GM21423 (cell line): ENCODE data around the gene TAPT1.

Experiments
- ATAC-seq: cut with Tn5 transposase; IDR thresholded peaks from one replicate; pipeline ENCODE4 v1.9.1; 2021; ENCODE audit warnings: mild to moderate bottlenecking, moderate library complexity; ENCODE audit not compliant: unreplicated experiment

The TAPT1 gene

GRCh38 chr4:16140231-16140878 lies 85.9 kb downstream of the TAPT1 start:
- no peak for ATAC-seq

GRCh38 chr4:16139066-16139945 lies 87.0 kb downstream of the TAPT1 start:
- no peak for ATAC-seq

- no peak for ATAC-seq
These were observed 89.4 kb downstream of the TAPT1 start for GRCh38 chr4:16136827-16137226.

GRCh38 chr4:16136311-16136710 lies 90.0 kb downstream of the TAPT1 start:
- ATAC-seq, result no peak

- no peak for ATAC-seq
These were observed 92.9 kb downstream of the TAPT1 start for GRCh38 chr4:16133406-16133805.

- ATAC-seq, result no peak
These were observed 95.0 kb downstream of the TAPT1 start for GRCh38 chr4:16131293-16131692.

- ATAC-seq, result no peak
These were observed 96.9 kb downstream of the TAPT1 start for GRCh38 chr4:16129336-16129735.

GRCh38 chr4:16126714-16127113 lies 99.6 kb downstream of the TAPT1 start:
- no peak for ATAC-seq

GRCh38 chr4:16125571-16126445 lies 100.5 kb downstream of the TAPT1 start:
- no peak for ATAC-seq

GRCh38 chr4:16124232-16124631 lies 102.0 kb downstream of the TAPT1 start:
- no peak for ATAC-seq

- ATAC-seq, result no peak
These were observed 102.8 kb downstream of the TAPT1 start for GRCh38 chr4:16123356-16124084.

GRCh38 chr4:16122784-16123183 lies 103.5 kb downstream of the TAPT1 start:
- no peak for ATAC-seq

GRCh38 chr4:16122308-16122711 lies 104.0 kb downstream of the TAPT1 start:
- ATAC-seq, result no peak

GRCh38 chr4:16120720-16121119 lies 105.6 kb downstream of the TAPT1 start:
- ATAC-seq, result no peak

GRCh38 chr4:16119981-16120380 lies 106.3 kb downstream of the TAPT1 start:
- no peak for ATAC-seq

- ATAC-seq, result no peak
These were observed 108.2 kb downstream of the TAPT1 start for GRCh38 chr4:16118090-16118489.

GRCh38 chr4:16117164-16117563 lies 109.1 kb downstream of the TAPT1 start:
- ATAC-seq, result no peak

- ATAC-seq, result no peak
These were observed 109.7 kb downstream of the TAPT1 start for GRCh38 chr4:16116493-16116990.

- ATAC-seq, result no peak
These were observed 110.3 kb downstream of the TAPT1 start for GRCh38 chr4:16116019-16116418.

- ATAC-seq, result no peak
These were observed 111.7 kb downstream of the TAPT1 start for GRCh38 chr4:16114546-16114945.
